ENCODE results near the gene C1orf105.

The C1orf105 gene

DNA sequence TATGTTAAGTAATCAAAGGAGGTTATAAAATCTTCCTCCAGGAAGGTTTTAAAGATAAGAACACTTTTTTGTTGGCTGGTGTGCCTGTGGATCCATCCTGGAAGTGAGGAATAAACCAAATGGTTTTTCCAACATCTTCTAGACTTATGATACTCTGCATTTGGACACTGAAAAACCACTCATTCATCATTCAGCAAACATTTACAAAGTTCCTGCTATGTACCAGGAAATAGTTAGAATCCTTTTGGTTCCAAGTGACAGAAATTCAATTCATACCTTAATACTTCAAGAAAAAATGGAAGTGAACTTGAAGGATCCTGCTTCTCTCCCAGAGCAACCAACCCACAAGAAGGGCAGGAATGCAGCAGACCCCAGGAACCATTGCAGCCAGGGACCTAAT, 63.0 kb downstream of the C1orf105 start:
- FAIRE-seq, result no peak

GRCh38 chr1:172484252-172484651, 63.8 kb downstream of the C1orf105 start:
- DNase-seq (ENCODE audit: insufficient read length, low spot score), result no peak
- peak; percentile 48 for FAIRE-seq
- TF ChIP-seq, protein P1, sequence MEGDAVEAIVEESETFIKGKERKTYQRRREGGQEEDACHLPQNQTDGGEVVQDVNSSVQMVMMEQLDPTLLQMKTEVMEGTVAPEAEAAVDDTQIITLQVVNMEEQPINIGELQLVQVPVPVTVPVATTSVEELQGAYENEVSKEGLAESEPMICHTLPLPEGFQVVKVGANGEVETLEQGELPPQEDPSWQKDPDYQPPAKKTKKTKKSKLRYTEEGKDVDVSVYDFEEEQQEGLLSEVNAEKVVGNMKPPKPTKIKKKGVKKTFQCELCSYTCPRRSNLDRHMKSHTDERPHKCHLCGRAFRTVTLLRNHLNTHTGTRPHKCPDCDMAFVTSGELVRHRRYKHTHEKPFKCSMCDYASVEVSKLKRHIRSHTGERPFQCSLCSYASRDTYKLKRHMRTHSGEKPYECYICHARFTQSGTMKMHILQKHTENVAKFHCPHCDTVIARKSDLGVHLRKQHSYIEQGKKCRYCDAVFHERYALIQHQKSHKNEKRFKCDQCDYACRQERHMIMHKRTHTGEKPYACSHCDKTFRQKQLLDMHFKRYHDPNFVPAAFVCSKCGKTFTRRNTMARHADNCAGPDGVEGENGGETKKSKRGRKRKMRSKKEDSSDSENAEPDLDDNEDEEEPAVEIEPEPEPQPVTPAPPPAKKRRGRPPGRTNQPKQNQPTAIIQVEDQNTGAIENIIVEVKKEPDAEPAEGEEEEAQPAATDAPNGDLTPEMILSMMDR (IDR thresholded peaks at IDR 0.05; ENCODE audit: insufficient read depth, missing control alignments), result no peak

More for the DNA sequence above, 63.0 kb downstream of the C1orf105 start:
- DNase-seq (ENCODE audit: insufficient read length, low spot score), result no peak
- TF ChIP-seq, protein P1 (IDR thresholded peaks at IDR 0.05; ENCODE audit: insufficient read depth, missing control alignments), result no peak

DNA sequence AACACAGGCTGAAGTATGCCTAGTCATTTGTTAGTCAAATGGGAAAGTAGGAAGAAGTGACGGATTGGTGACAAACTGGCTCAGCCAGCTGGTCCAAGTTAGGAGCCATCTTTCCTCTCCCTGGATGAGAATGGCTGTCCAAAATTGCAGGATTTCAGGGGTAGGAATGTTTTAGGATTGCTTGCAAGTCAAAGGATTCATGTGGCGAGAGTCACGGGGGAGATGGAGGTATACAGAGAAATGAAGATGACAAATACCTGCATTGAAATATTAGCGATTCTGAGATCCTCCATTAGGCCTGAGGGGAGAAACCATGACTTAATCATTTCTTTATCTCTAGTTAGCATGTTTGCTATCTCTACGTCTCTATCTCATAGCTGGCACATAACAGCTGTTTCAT, 65.1 kb downstream of the C1orf105 start:
- TF ChIP-seq, protein P1 (IDR thresholded peaks at IDR 0.05; ENCODE audit: insufficient read depth, missing control alignments), result no peak
- FAIRE-seq, result no peak
- DNase-seq (ENCODE audit: insufficient read length, low spot score), result no peak

- TF ChIP-seq, protein P1 (IDR thresholded peaks at IDR 0.05; ENCODE audit: insufficient read depth, missing control alignments), result no peak
- DNase-seq (ENCODE audit: insufficient read length, low spot score) (no peak), FAIRE-seq (no peak)
Observed at GRCh38 chr1:172486805-172487454, 66.4 kb downstream of the C1orf105 start.

DNA sequence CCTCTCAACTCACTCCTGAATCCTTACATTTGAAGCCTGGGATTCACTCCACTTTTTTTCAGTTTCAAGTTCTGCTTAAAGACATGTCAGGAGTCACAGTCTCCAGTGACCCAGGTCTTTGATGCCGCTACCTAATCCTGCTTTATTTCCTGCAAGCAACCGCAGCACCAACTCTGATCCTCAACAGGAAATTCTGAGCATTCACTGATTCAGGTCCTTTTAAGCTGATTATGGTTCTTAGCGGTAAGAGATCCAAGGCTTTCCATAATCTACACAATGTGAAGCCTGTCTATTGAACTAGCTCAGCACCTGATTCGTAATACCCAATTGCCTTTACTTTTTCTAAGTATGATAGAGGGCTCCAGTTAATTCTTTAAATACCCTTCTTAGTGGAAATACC, 67.1 kb downstream of the C1orf105 start:
- peak; percentile 100 for FAIRE-seq
- DNase-seq (ENCODE audit: insufficient read length, low spot score), result peak; percentile 23
- TF ChIP-seq, protein P1 (IDR thresholded peaks at IDR 0.05; ENCODE audit: insufficient read depth, missing control alignments), result no peak

- FAIRE-seq (peak; percentile 56), DNase-seq (ENCODE audit: insufficient read length, low spot score) (no peak)
- TF ChIP-seq, protein P1 (IDR thresholded peaks at IDR 0.05; ENCODE audit: insufficient read depth, missing control alignments), result no peak
Observed at GRCh38 chr1:172488393-172488792, 67.9 kb downstream of the C1orf105 start.

- FAIRE-seq, result no peak
- no peak for DNase-seq (ENCODE audit: insufficient read length, low spot score)
- TF ChIP-seq, protein P1 (IDR thresholded peaks at IDR 0.05; ENCODE audit: insufficient read depth, missing control alignments), result no peak
Observed at GRCh38 chr1:172489847-172490246, 69.4 kb downstream of the C1orf105 start.

All from D721Med (cell line).